GM12878 (cell line): ENCODE data around the gene GNG12.

Source experiments
- ASH2L ChIP-seq: fragments of 300-600, 200-600 bp; sonication (generic); IDR thresholded peaks from 2 replicates; pipeline ENCODE4 v1.6.1; 2017; ENCODE audit warnings: low read depth, mild to moderate bottlenecking, borderline replicate concordance
- CBFB ChIP-seq: IDR thresholded peaks from 2 replicates; pipeline ENCODE4 v1.6.1; 2016; ENCODE audit warnings: antibody characterized with exemption, low read depth
- CBX5 ChIP-seq: sonication (generic); IDR thresholded peaks from 2 replicates; pipeline ENCODE4 v1.6.1; 2016; ENCODE audit warnings: low read depth, moderate library complexity, mild to moderate bottlenecking, inconsistent platforms
- CREB1 ChIP-seq: IDR thresholded peaks from 2 replicates; pipeline ENCODE4 v1.6.1; 2012; ENCODE audit warnings: low read depth, mild to moderate bottlenecking, inconsistent platforms
- CTCF ChIP-seq, 3 experiments: IDR thresholded peaks in 2 of 3; conservative IDR thresholded peaks in 1 of 3; 2 replicates each; pipeline ENCODE4 v1.5.1; 2011; ENCODE audit warnings: low read depth in 3 of 3, low read length in 3 of 3, mild to moderate bottlenecking in 3 of 3, control low read depth in 2 of 3, moderate library complexity in 2 of 3, inconsistent platforms in 1 of 3, mixed read lengths in 1 of 3; ENCODE audit not compliant: control insufficient read depth in 2 of 3, insufficient read depth in 1 of 3; ENCODE audit errors: extremely low read depth in 1 of 3
- EZH2 ChIP-seq: IDR thresholded peaks from 2 replicates; pipeline ENCODE4 v1.6.1; 2012; ENCODE audit warnings: low read depth, mild to moderate bottlenecking, control low read depth, inconsistent platforms, low read length, borderline replicate concordance; ENCODE audit not compliant: control insufficient read depth
- NR2C2 ChIP-seq: IDR thresholded peaks from 2 replicates; pipeline ENCODE4 v1.6.1; 2011; ENCODE audit warnings: borderline replicate concordance, low read depth; ENCODE audit not compliant: control insufficient read depth, insufficient read length
- POLR2A ChIP-seq: IDR thresholded peaks from 2 replicates; pipeline ENCODE4 v1.6.1; 2011; ENCODE audit warnings: low read depth, mild to moderate bottlenecking, low read length
- POLR2AphosphoS5 ChIP-seq: IDR thresholded peaks from 2 replicates; pipeline ENCODE4 v1.6.1; 2011; ENCODE audit warnings: mild to moderate bottlenecking, low read length, inconsistent platforms
- RAD21 ChIP-seq: IDR thresholded peaks from 2 replicates; pipeline ENCODE4 v1.6.1; 2011; ENCODE audit warnings: mild to moderate bottlenecking, low read depth, low read length, moderate library complexity; ENCODE audit not compliant: insufficient read depth
- SMAD5 ChIP-seq: IDR thresholded peaks from 2 replicates; pipeline ENCODE4 v1.6.1; 2016; ENCODE audit warnings: antibody characterized with exemption, low read depth
- STAT1 ChIP-seq: fragments of 450-650 bp; conservative IDR thresholded peaks from 2 replicates; pipeline ENCODE4 v1.6.1; 2014; ENCODE audit warnings: antibody characterized with exemption, mild to moderate bottlenecking
- TCF3 ChIP-seq: IDR thresholded peaks from 2 replicates; pipeline ENCODE4 v1.6.1; 2012; ENCODE audit warnings: low read depth, mild to moderate bottlenecking, low read length, borderline replicate concordance; ENCODE audit not compliant: insufficient read depth

GRCh38 chr1:67825591-67825990 is 7.7 kb downstream of the GNG12 start:
- TF ChIP-seq CTCF (IDR thresholded peaks at IDR 0.05 in 2 of 3, conservative IDR thresholded peaks at IDR 0.05 in 1 of 3; ENCODE audit: control insufficient read depth in 2 of 3, extremely low read depth in 1 of 3, insufficient read depth in 1 of 3, low read depth in 3 of 3, low read length in 3 of 3) (no peak), STAT1 (no peak), POLR2AphosphoS5 (no peak), CBFB (no peak), ASH2L (no peak), TCF3 (no peak), NR2C2 (no peak), CREB1 (no peak), EZH2 (no peak), SMAD5 (no peak), CBX5 (no peak), POLR2A (no peak), RAD21 (no peak)
